GM23338 (cell line): Measurements from ENCODE around the gene LIMCH1.

Experiments
- CTCF ChIP-seq, 2 experiments: fragments of 200-600 bp in 1 of 2; sonication (generic) in 1 of 2; conservative IDR thresholded peaks; 2 replicates each; pipeline versions ENCODE4 v1.5.1 to v1.6.1; 2016 to 2017; ENCODE audit warnings: antibody characterized with exemption in 2 of 2, low read depth in 2 of 2, mild to moderate bottlenecking in 2 of 2, moderate library complexity in 1 of 2
- ETS1 ChIP-seq: IDR thresholded peaks from 2 replicates; pipeline ENCODE4 v1.6.1; 2016; ENCODE audit warnings: antibody characterized with exemption
- EZH2phosphoT487 ChIP-seq: fragments of 200-600 bp; sonication (generic); IDR thresholded peaks from one replicate; pipeline ENCODE4 v1.8.1; 2018; ENCODE audit warnings: antibody characterized with exemption; ENCODE audit not compliant: unreplicated experiment

DNA sequence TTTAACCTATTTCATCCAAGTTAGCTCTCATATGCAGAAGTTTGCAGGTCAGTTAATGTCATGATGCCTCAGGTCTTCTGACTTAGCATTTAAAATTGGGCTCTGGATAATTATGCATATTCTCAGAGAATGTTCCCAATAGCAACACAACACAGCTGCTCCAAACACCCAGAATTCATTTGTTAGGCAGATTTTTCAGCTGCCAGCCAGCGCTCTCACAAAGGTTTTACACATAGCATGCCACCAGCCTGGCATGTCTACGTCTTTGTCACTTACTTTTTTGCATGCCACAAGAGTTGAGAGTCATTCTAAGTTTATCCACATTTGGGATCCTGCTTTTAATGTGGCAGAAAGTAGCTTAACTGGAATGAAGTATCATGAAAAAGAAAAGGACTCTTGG, 84.8 kb downstream of the LIMCH1 start:
- TF ChIP-seq EZH2phosphoT487 (no peak), ETS1 (no peak), CTCF (conservative IDR thresholded peaks at IDR 0.05; ENCODE audit: low read depth in 2 of 2) (no peak)
